Hypothalamus (tissue), 51 donors: ENCODE results near the gene MYH3.

Experiments used
- DNase-seq, 51 donors: peaks; one replicate each; lab custom pipeline; 2025; lab: John Stamatoyannopoulos, UW

The MYH3 gene

GRCh38 chr17:10657148-10657547, at the start of gene MYH3:
Gene MYH3, minus strand, starts transcription at chr17:10657309. Its CDS starts 2,245 bp downstream, at chr17:10655064.
- peak in 2 of 51 donors; percentile 6 to 17 for DNase-seq

DNA sequence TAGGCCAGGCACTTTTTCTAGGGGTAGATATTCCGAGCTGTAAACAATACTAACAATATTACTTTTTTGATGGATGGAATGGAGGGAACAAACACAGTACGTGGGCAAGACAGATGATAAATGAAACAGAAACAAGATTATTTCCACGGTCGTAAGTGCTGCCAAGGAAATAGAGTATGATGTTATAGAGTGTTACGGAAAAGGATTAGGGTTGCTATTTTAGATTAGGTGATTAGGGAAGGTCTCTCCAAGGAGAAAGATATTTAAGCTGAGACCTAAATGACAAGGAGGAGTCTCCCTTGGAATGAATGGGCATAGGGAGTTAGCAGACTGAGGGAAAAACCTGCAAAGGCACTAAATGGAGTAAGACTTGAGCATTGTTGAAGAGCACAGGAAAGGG, 48.6 kb upstream of the MYH3 start:
- DNase-seq = no peak

GRCh38 chr17:10702574-10702973, 45.5 kb upstream of the MYH3 start:
- no peak for DNase-seq

DNA sequence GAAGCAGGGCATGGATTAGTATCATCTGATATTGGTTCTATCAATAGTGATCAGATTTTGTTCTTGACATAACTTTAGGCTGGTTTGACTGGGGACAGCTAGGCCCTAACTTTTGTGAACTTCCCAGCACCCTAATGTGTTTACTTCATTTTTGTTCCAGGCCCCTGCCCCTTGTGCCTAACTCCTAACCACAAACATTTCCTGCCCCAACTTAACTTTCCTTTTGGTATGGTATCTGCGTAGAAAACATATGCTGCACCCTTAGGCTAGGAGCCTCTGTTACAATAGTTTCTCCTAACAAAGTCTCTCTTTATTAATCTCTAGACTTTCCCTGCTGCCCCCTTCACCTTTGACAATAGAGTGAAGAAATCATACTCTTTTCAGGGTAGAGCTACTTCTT, 42.7 kb upstream of the MYH3 start:
- no peak for DNase-seq

DNA sequence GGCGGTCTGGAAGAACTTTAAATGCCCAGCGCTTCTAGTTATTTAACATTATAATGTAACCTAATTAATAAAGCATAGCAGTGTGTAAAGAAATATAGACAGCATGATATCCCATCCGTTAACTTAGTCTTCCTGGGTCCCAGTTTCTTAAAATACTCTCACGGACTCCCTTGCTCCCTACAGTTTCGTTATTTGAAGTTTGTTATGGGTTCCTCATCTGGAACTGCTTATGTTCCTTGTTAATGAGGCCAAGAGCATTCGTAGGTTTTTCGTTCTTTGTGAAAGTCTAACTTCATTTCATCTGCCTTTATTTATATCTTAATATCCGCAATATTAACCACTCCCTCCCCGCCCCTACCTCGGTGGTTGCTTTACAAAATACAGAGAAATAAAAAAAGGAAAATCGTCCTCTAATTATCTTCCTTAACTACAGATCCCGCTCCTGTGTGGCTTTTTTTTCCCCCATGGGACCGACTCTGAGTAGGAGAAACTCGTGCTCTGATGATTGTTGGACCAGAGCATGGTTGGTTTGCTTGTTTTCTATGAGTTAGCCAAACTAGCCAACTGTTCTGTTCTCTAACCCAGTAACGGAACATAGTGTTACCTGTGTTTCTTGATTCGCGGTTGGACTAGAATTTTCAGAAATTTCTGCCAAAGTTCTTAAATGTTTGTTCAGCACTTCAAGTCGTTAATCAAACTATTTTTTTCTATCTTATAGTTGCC, 41.1 kb upstream of the MYH3 start:
- DNase-seq = peak in 1 of 51 donors; percentile 6

DNA sequence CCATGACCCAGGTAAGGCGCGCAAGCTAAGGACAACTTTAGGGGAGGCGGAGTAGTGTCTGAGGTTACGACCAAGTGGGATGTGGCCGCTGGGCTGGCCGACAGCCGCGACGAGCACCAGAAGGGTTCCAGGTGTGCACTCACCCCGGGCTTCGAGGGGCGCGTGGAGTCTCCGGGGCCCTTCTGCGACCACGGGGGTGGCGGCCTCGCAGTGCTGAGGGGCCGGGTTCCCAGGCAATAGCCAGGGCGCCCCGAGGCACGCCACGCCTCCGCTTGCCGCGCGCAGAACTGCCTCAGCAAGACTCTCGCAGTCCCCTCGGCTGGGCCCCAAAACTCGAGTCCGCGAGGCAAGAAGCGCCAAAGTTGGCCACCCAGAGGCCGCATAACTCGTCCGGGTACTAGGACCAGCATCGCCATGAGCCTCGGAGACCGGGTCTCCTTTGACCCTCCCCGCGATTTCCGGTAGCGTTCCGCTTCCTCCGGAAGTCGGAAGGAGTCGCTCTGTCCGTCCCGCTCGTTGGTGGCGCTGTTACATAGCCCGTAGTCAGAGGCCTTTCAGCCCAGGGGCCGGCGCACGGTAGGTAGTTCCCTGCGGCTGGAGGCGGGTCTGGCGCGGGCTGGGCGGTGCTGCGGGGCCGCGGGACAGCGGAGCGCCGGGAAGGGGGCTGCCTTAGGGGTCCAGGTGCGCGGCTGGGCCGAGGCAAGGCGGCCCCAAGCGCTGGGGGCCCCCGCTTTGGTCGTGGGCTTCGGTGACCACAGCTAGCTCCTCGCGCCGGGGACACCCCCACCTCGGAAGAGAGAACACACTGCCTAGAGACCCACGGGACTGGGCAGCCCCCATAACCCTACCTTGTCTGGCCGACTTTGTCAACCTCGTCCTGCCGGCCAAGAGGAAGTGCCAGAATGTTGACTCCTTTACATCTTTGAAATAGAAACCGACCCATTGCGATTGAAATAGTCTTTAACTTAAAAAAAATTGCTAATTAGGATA, 40.3 kb upstream of the MYH3 start, which contains the start of the genes ADPRM and SCO1:
Gene ADPRM, plus strand, starts transcription at position 503 of the 990 bp plus-strand sequence. CDS start 7,333 bp downstream, outside the sequence.
Gene SCO1, minus strand, starts transcription at position 442 of the 990 bp plus-strand sequence. Its CDS starts 26 bp downstream, at position 416.
- peak; percentile 39 to 95 (median 90) for DNase-seq

- DNase-seq = peak in 1 of 51 donors; percentile 0
Observed at GRCh38 chr17:10695875-10696407, 38.8 kb upstream of the MYH3 start.

GRCh38 chr17:10687499-10687898, 30.4 kb upstream of the MYH3 start:
- no peak for DNase-seq

DNA sequence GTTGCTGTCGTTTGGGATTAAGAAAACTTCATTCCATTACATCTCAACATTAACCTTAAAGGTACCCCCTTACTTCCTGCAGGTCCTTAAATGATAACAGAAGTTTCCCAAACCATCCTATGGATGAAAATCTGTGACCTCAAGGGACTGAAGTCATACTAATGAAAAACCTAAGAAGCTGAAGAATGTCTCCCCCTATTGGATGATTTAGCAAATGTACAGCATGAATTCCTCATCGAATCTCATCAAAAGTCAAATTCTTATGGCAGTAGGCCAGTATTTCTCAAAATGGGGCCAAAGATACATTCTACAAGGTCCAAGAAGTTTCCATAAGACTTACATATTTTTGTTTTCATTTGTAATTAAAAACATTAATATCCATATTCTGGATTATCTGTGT, 26.7 kb upstream of the MYH3 start:
- no peak for DNase-seq

DNA sequence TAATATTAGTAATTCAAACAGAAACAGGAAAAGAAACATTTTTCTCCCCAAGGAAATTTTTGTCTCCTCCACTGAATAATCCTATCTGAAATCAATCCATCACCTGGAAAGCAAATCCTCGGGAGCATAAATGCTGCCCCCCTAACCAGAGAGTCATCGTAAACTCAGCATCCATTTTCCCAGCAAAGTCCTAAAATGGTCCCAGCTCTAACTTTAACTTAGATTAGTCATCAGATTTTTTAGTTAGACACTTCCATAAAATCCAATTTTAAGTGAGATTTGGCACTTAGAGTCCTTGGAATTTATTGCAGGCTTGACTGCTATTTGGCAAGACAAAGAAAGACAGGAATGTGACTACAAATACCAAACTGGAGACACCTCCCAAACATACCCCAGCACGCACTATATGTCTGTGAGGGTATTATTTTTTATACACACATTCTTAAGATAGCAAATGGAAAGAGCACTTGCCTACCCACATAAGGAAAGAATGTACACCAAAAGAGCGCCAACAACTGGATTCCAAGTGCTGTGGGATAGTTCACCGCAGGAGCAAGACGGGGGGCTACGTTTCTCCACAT, 24.8 kb upstream of the MYH3 start:
- DNase-seq = no peak

DNA sequence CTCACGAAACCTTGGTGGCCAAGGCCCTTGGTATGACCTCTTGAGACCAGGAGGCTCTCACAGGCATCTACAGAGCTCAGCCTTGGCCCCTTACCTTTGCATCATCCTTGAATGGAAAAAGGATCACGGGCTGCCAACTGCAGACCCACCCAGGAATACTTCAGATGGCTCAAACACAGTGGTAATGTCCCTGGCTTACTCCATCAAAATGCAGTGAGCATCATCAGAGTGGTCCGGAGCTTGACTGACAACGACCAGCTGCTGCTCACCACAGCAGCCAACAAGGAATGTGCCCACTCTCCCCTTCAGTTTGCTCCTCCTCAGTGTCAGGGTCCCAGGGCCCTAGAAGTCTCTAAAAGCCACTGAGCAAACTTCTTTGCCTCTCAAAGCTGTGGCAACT, 17.6 kb upstream of the MYH3 start:
- no peak for DNase-seq

- no peak for DNase-seq
Observed at GRCh38 chr17:10673312-10673711, 16.2 kb upstream of the MYH3 start.

DNA sequence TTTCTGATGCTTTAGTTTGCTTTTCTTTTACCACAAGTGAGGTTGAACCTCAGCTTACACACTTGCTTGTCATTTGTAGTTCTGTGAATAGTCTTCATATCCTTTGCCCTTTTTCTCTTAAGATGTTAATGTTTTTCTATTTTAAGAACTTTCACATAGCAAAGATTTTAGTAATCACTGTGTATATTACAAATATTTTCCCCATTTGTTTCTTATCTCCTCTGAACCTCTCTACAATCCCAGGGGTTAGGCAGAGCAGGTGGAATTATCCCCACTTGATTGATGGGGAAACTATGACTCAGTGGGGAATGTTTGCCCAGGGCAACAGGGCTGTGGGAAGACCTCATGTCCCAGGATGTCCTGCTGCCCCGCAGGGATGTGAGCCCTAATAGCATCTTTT, 11.7 kb upstream of the MYH3 start:
- DNase-seq = no peak

DNA sequence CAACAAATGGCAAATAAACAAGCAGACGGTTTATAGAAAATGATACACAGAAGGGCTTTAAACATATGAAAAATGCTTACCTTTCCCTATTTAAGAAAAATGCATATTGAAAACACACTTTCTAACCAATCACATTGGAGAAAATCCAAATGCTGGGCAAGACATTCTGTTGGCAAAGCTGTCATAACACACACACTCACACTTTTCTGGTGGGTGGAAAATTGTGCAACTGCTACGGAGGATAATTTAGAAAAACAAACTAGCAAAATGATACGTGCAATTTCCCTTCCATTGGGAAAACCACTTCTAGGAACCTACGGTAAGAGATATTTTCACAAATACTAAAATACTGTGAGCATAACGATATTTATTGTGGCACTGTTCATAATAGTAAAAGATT, 9.8 kb upstream of the MYH3 start:
- DNase-seq = no peak

- no peak for DNase-seq
Observed at GRCh38 chr17:10664571-10664970, 7.5 kb upstream of the MYH3 start.

GRCh38 chr17:10663231-10663630, 6.1 kb upstream of the MYH3 start:
- no peak for DNase-seq

GRCh38 chr17:10661437-10661836, 4.3 kb upstream of the MYH3 start:
- DNase-seq = no peak

- no peak for DNase-seq
Observed at GRCh38 chr17:10657879-10658278, 770 bp upstream of the MYH3 start.

- DNase-seq = no peak
Observed at GRCh38 chr17:10653987-10654386, 3.1 kb downstream of the MYH3 start.

- peak in 3 of 51 donors; percentile 3 to 26 (median 8) for DNase-seq
Observed at GRCh38 chr17:10652984-10653659, 4.0 kb downstream of the MYH3 start.
